Dendritic cell treated with granulocyte-macrophage colony-stimulating factor and Interleukin-4, amounts not matched to agents 40 ng/mL and 50 ng/mL, for 4 days (primary cell): ENCODE data around the gene KDELR3.
A peak's percentile ranks its signal among the peaks of the same experiment; 100 is the strongest.

Source experiments
- H3K27ac Mint-ChIP-seq: one replicate; pipeline ENCODE4 v1.8.0; 2022; ENCODE audit warnings: mild to moderate bottlenecking, mixed read lengths
- H3K27me3 Mint-ChIP-seq: one replicate; pipeline ENCODE4 v1.8.0; 2022; ENCODE audit warnings: mild to moderate bottlenecking, mixed read lengths
- H3K36me3 Mint-ChIP-seq: one replicate; pipeline ENCODE4 v1.8.0; 2022; ENCODE audit warnings: low read depth, mixed read lengths
- H3K4me1 Mint-ChIP-seq: one replicate; pipeline ENCODE4 v1.8.0; 2022; ENCODE audit warnings: low read depth, mixed read lengths
- H3K4me3 Mint-ChIP-seq: one replicate; pipeline ENCODE4 v1.8.0; 2022; ENCODE audit warnings: mild to moderate bottlenecking, moderate library complexity, mixed read lengths
- H3K9me3 Mint-ChIP-seq: one replicate; pipeline ENCODE4 v1.8.0; 2022; ENCODE audit warnings: mixed read lengths
- intact Hi-C: fragments of 100-400 bp; cut with micrococcal nuclease; formaldehyde crosslinking; loops from one replicate; pipeline ENCODE4 v1.15.0; 2022

KDELR3 gene

DNA sequence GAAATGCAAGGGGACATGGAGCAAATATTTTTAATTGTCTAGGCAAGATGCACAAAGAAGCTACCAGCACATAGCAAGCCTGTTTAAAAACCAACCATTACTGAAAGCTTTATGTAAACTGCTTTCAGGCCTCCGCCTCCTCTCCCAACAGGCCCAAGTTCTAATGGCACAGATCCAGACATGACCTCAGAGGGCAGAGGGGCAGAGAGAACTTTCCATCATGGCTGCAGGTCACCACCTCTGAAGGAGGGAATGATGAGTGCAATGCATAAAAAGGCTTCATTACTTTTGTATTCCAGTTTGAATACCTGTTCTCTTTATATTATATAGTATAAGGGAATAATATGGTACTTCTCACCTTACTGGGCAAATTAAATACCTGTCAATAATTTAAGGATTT, 23.0 kb downstream of the KDELR3 start:
- Mint-ChIP-seq H3K4me3 (no peak overlapping the region), H3K27me3 (no peaks in the 10 kb centered on the region), H3K27ac (no peak overlapping the region), H3K9me3 (no peaks in the 10 kb centered on the region), H3K4me1 (no peaks in the 10 kb centered on the region), H3K36me3 (peaks cover 97% of the 10 kb centered on the region)
- intact Hi-C loops, result no loop called here

- intact Hi-C loops, result no loop called here
- H3K9me3 Mint-ChIP-seq, result no peaks in the 10 kb centered on the region
- H3K4me3 Mint-ChIP-seq, result no peak overlapping the region
- H3K27ac Mint-ChIP-seq, result no peak overlapping the region
- H3K36me3 Mint-ChIP-seq, result peaks cover 97% of the 10 kb centered on the region
- no peaks in the 10 kb centered on the region for H3K27me3 Mint-ChIP-seq
- no peaks in the 10 kb centered on the region for H3K4me1 Mint-ChIP-seq
These were observed 23.9 kb downstream of the KDELR3 start for GRCh38 chr22:38491707-38492348.

DNA sequence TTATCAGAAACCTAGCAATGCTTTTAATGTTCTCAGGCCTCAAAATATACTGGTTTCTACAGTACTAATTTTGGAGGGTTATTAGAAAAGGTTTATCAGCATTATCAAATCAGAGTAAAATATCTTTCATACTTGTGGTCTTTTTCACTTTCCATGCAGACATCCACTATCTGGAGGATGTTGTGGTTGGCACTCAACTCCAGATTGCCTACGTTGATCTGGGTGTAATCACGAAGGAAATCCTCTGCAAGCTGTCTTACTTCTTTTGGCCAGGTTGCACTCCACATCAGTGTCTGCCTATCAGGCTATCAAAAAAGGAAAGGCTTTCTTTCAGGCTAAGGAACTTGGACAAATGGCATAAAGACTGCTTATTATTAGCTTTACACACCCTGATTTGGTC, 26.6 kb downstream of the KDELR3 start:
- H3K4me1 Mint-ChIP-seq, result peaks cover 5% of the 10 kb centered on the region
- no peaks in the 10 kb centered on the region for H3K27me3 Mint-ChIP-seq
- no peaks in the 10 kb centered on the region for H3K9me3 Mint-ChIP-seq
- H3K4me3 Mint-ChIP-seq, result no peak overlapping the region
- H3K27ac Mint-ChIP-seq, result no peak overlapping the region
- intact Hi-C loops, result no loop called here
- H3K36me3 Mint-ChIP-seq, result peaks cover 97% of the 10 kb centered on the region

- Mint-ChIP-seq H3K27ac (no peak overlapping the region), H3K36me3 (peaks cover 97% of the 10 kb centered on the region), H3K27me3 (no peaks in the 10 kb centered on the region), H3K4me1 (peaks cover 5% of the 10 kb centered on the region), H3K4me3 (no peak overlapping the region), H3K9me3 (no peaks in the 10 kb centered on the region)
- intact Hi-C loops, result no loop called here
These were observed 27.0 kb downstream of the KDELR3 start for GRCh38 chr22:38494939-38495338.

- Mint-ChIP-seq H3K4me1 (peaks cover 15% of the 10 kb centered on the region), H3K9me3 (no peaks in the 10 kb centered on the region), H3K27me3 (no peaks in the 10 kb centered on the region), H3K27ac (no peak overlapping the region), H3K36me3 (peaks cover 100% of the 10 kb centered on the region), H3K4me3 (no peak overlapping the region)
- intact Hi-C loops, result no loop called here
These were observed 30.0 kb downstream of the KDELR3 start for GRCh38 chr22:38497869-38498268.

DNA sequence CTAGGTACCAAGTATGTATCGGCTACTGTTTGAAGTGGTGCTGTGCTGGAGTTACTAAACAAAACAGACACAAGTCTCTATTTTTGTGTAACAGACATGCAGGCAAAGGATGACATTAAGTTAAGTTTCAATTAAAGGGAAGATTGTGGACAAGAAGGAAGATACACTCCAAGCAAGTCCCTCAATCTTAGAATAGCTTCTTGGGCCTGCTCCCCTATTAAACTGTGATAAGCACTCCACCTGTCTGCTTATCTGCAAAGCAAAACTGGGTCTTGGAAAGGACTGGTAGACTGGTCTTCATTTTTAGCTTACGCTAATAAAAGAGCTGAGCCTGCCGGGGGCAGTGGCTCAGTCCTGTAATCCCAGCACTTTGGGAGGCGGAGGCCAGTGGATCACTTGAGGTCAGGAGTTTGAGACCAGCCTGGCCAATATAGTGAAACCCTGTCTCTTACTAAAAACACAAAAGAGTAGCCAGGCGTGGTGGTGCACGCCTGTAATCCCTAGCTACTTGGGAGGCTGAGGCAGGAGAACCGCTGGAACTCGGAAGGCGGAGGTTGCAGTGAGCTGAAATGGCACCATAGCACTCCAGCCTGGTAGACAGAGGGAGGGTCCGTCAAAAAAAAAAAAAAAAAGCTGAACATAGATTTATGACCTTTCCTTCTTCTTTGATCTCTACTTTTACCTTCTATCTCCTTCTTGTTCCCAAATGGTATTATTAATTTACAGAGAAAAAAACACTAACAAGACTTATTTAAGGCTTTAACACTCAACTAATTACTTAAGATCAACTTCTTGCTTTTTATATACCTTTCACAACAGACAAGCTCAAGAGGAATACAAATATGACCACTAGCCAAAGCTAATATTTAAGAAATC, 34.1 kb downstream of the KDELR3 start:
- peaks cover 93% of the 10 kb centered on the region for H3K36me3 Mint-ChIP-seq
- H3K9me3 Mint-ChIP-seq, result no peaks in the 10 kb centered on the region
- H3K4me1 Mint-ChIP-seq, result peaks cover 41% of the 10 kb centered on the region
- no peaks in the 10 kb centered on the region for H3K27me3 Mint-ChIP-seq
- H3K4me3 Mint-ChIP-seq, result no peak overlapping the region
- intact Hi-C loops, result loop anchor here (2.0 to 10.0 kb wide), 3 partner anchors 13 to 183 kb away; partner anchors contain the start of genes DMC1 and TOMM22
- H3K27ac Mint-ChIP-seq, result no peak overlapping the region

DNA sequence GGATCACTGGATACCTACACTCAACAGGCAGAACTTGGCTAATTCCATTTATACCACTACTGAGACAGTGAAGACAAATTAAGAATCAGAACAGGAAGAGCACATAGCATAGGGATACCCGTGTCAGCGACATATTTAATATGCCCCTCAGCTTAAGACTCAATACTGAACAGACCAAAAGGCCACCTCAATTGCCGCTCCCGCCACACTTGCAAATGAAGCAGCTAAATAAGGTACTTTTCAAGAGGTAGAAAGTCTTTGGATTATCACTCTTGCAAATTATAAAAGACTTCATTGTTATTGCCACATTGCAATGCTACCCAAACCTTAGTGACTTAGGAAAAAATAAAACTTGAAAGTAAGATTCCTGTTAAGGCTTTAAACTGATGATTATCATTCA, 35.1 kb downstream of the KDELR3 start:
- Mint-ChIP-seq H3K9me3 (no peaks in the 10 kb centered on the region), H3K36me3 (peaks cover 83% of the 10 kb centered on the region), H3K4me1 (peaks cover 41% of the 10 kb centered on the region), H3K27ac (no peak overlapping the region), H3K4me3 (peak overlapping the region; percentile 9), H3K27me3 (peaks cover 2% of the 10 kb centered on the region)
- intact Hi-C loops, result loop anchor here (2.0 to 10.0 kb wide), 3 partner anchors 14 to 182 kb away; partner anchors contain the start of genes DMC1 and TOMM22

DNA sequence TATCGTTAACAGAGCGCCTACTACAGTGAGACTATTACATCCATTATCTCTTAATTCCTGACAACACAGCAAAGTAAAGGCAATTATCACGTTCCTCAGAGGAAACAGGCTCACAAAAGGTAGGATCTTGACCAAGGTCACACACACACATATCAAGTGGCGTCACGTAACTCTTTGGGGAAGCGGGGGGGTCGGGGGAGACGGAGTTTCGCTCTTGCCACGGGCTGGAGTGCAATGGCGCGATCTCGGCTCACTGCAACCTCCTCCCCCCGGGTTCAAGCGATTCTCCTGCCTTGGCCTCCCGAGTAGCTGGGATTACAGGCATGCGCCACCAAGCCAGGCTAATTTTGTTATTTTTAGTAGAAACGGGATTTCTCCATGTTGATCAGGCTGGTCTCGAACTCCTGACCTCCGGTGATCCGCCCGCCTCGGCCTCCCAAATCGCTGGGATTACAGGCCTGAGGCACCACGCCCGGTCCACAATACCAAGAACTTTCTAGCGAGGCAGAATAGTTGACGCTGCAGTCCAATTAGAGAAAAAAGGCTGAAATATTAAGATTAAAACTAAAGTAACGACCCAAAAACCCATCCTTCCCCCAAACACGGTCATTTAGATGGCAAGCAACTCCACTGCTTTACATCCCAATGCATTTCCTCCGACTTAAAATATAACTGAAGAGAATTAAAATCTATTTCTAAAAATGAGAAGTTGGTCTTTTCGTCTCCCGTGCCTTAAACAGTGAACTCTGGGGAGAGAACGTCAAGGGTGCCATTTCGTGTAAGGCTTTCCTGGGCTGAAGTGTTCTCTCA, 37.0 kb downstream of the KDELR3 start:
- Mint-ChIP-seq H3K4me3 (peak overlapping the region; percentile 100), H3K27ac (peak overlapping the region; percentile 100), H3K27me3 (peaks cover 16% of the 10 kb centered on the region), H3K36me3 (peaks cover 64% of the 10 kb centered on the region), H3K9me3 (no peaks in the 10 kb centered on the region), H3K4me1 (peaks cover 36% of the 10 kb centered on the region)
- intact Hi-C loops, result loop anchor here (5.0 to 10.0 kb wide), 2 partner anchors 67 to 180 kb away; partner anchors contain the start of genes DMC1 and TOMM22

DNA sequence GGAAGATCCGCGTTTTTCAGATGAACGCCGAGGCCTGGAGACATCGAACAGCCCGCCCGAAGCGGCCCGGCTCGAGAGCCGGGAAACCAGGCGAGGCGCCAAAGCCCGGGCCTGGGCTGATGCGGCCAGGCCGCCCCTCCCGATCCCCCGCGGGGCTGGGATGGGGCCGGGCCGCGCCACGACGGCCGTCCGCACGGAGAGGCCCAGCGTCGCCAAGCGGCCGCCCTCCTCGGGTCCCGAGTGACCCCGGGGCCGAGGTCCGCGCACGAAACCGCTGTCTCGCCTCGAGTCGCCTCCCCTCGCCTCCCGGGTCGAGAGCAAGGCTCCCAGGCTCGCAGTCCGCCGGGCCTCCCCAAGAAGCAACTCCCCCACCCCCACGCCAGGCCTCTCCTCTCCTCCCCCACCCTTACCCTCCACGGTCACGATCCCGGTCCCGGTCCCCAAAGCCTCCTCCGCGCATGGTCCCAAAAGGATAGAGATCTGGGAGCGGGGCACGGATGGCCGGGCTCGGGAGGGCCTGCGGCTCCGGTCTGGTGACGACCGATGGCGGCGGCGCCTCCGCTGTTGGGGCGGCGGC, 37.7 kb downstream of the KDELR3 start:
- Mint-ChIP-seq H3K4me3 (peak overlapping the region; percentile 100), H3K9me3 (no peaks in the 10 kb centered on the region), H3K36me3 (peaks cover 57% of the 10 kb centered on the region), H3K27ac (peak overlapping the region; percentile 100), H3K27me3 (peaks cover 23% of the 10 kb centered on the region), H3K4me1 (peaks cover 36% of the 10 kb centered on the region)
- intact Hi-C loops, result loop anchor here (10.0 kb wide), 1 partner anchor 179 kb away; the partner anchor contains the start of gene TOMM22

DNA sequence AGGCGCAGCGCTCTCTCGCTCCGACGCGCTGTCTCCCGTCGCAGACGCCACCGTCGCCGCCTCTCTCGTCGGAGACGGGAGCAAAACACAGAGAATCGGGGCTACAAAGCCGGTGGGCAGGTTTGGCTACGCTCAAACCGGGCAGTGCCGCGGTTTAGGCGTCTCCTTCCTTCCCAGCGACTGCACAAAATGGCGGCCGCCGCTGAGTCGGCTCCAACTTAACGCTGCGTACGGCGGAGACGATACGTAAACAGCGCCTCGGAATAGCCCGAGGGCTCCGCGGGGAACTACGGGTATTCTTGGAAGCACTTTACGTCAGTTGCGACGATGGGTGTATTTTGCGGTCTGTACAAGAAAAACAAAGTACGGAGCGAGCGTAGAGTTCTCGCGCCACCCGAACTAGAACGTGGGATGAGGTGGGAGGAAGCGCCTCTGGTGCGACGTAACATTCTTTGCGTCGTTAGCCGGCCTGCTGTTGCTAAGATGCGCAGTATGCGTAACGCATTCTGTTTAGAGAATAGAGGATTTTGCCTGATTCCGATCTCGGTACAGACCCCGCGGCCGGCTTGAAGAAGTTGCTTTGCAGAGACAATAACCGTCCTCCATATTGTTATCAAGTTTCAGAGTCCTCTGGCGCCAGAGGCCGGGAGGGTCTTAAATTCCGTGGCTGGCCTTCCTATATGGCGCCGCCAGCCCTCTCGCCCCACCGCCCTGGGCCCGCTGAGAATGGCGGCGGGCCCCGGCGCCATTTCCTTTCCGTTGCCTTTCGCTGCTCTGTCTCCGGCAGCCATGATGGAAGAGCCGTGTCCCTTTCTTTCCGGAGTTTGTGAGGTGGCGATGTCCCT, 38.4 kb downstream of the KDELR3 start, which contains the start of gene DDX17:
Gene DDX17, minus strand, starts transcription at position 194 of the 845 bp plus-strand sequence.
- intact Hi-C loops, result loop anchor here (10.0 kb wide), 1 partner anchor 178 kb away; the partner anchor contains the start of gene TOMM22
- peaks cover 30% of the 10 kb centered on the region for H3K27me3 Mint-ChIP-seq
- peaks cover 50% of the 10 kb centered on the region for H3K36me3 Mint-ChIP-seq
- peak within 1 kb of the TSS; percentile 100 for H3K27ac Mint-ChIP-seq
- peaks cover 36% of the 10 kb centered on the region for H3K4me1 Mint-ChIP-seq
- H3K4me3 Mint-ChIP-seq, result peak within 1 kb of the TSS; percentile 100
- no peaks in the 10 kb centered on the region for H3K9me3 Mint-ChIP-seq

DNA sequence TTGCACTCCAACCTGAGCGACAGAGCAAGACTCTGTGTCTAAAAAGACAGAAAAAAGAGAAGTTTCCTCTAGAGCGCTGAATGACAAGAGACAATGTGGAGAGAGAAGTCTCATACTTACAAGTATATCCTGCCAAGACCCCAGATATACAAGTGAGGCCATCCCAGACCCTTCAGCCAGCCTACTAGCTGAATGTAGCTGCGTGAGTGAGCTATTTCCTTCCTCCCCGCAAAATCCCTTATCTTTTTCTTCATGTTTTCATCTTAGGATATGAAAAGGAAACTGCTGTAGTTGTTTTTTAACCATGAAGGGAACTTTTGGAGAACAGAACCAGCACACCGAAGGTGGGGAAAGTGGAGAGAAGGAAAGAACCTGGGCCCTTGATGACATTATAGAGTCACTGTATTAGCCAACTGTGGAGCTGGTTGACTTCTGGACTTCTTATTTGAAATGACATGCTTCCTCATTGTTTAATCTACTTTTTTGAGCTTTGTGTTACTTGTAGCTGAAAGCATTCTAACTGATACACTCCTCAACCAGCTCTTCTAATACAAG, 42.6 kb downstream of the KDELR3 start:
- intact Hi-C loops, result no loop called here
- Mint-ChIP-seq H3K9me3 (no peaks in the 10 kb centered on the region), H3K27me3 (peaks cover 62% of the 10 kb centered on the region), H3K27ac (no peak overlapping the region), H3K4me3 (no peak overlapping the region), H3K4me1 (peaks cover 6% of the 10 kb centered on the region), H3K36me3 (peaks cover 8% of the 10 kb centered on the region)

GRCh38 chr22:38513063-38513462, 45.2 kb downstream of the KDELR3 start:
- Mint-ChIP-seq H3K4me1 (no peaks in the 10 kb centered on the region), H3K36me3 (no peaks in the 10 kb centered on the region)
- intact Hi-C loops, result no loop called here

More at GRCh38 chr22:38513063-38513462, 45.2 kb downstream of the KDELR3 start:
- Mint-ChIP-seq H3K9me3 (no peaks in the 10 kb centered on the region), H3K27ac (no peak overlapping the region), H3K4me3 (no peak overlapping the region), H3K27me3 (peaks cover 85% of the 10 kb centered on the region)
